Measurements from ENCODE around the gene ANGPTL1.
"Not testable (repeated sequence)": the region's sequence is repeated elsewhere in the genome, so short reads cannot be mapped to it uniquely, and the experiment has no call there.

DNA sequence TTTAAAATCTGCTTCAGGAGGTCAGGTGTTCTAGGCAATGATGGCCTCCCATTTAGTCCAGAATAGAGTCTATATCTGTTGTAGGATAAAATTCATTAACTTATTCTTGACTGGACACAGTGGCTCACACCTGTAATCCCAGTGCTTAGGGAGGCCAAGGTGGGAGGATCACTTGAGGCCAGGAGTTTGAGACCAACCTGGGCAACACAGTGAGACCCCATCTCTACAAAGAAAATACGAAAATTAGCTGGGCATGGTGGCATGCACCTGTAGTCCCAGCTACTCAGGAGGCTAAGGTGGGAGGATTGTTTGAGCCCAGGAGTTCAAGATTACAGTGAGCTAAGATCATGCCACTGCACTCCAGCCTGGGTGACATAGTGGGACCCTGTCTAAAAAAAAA is 23.0 kb downstream of the ANGPTL1 start:
- TF ChIP-seq, protein P1, sequence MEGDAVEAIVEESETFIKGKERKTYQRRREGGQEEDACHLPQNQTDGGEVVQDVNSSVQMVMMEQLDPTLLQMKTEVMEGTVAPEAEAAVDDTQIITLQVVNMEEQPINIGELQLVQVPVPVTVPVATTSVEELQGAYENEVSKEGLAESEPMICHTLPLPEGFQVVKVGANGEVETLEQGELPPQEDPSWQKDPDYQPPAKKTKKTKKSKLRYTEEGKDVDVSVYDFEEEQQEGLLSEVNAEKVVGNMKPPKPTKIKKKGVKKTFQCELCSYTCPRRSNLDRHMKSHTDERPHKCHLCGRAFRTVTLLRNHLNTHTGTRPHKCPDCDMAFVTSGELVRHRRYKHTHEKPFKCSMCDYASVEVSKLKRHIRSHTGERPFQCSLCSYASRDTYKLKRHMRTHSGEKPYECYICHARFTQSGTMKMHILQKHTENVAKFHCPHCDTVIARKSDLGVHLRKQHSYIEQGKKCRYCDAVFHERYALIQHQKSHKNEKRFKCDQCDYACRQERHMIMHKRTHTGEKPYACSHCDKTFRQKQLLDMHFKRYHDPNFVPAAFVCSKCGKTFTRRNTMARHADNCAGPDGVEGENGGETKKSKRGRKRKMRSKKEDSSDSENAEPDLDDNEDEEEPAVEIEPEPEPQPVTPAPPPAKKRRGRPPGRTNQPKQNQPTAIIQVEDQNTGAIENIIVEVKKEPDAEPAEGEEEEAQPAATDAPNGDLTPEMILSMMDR (conservative IDR thresholded peaks at IDR 0.05; ENCODE audit: low read length) = not testable (repeated sequence)
- not testable (repeated sequence) for TF ChIP-seq EZH2phosphoT487 (IDR thresholded peaks at IDR 0.05; ENCODE audit: borderline replicate concordance, low read depth, low read length)
